GM19351 (cell line): ENCODE data around the gene COLQ.
"Not testable (repeated sequence)": the region's sequence is repeated elsewhere in the genome, so short reads cannot be mapped to it uniquely, and the experiment has no call there.

Experiments used
- ATAC-seq: cut with Tn5 transposase; IDR thresholded peaks from one replicate; pipeline ENCODE4 v1.9.1; 2021; ENCODE audit warnings: mild to moderate bottlenecking, moderate library complexity; ENCODE audit not compliant: unreplicated experiment

The COLQ gene

DNA sequence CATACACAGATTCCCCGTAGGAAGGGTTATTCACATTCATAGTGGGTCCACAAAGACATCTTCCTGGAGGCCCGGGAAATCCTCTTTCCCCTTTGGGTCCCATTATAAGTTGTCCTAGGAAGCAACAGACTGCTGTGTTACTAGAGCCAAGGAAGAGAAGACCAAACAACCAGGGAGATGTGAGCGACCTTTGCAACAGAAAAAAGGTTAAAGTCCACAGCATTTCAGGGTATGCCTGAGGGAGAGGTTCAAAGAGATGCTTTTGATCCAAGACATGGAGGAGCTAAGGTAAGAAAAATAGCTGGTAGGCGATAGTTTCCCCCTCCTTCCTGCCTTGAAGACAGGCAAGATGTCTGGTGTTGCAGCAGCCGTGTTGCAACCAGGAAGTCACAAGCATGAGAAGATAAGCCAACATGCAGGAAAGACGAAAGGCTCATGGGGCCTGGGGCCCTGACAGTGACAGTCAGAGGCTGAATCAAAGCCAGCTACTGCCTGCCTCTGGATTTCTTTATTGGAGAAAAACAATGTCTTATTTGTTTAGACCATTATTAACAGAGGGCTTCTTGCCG lies 63.2 kb downstream of the COLQ start:
- no peak for ATAC-seq

DNA sequence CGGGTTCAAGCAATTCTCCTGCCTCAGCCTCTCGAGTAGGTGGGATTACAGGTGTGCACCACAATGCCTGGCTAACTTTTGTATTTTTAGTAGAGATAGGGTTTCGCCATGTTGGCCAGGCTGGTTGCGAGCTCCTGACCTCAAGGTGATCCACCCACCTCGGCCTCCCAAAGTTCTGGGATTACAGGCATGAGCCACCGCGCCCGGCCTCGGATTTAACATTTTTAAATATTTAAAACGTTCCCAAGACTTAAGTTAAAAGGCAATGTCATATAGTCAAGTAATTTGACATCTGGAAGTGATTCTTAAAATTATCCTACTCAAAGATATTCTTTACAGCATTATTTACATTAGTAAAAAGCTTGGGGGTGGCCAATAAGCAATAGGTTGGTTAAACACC lies 64.6 kb downstream of the COLQ start:
- not testable (repeated sequence) for ATAC-seq

DNA sequence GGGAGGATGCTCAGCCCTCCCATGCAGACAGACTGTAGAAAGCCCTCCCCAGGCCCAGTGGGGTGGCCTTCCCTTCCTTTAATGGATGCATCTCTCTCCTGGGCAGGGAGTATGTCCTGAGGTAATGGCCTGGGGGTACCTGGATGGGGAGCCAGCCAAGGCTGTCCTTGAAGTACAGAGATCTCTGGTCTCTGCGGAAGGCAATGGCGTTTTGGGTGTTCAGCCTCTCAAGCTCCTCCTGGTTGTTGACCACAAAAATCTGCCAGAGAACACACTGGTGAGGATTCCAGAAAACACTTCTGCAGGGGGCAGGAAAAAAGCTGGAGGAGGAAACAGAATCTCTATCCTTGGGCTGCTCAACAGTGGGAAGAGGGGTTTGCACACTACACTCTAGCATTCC lies 65.2 kb downstream of the COLQ start:
- ATAC-seq: no peak

DNA sequence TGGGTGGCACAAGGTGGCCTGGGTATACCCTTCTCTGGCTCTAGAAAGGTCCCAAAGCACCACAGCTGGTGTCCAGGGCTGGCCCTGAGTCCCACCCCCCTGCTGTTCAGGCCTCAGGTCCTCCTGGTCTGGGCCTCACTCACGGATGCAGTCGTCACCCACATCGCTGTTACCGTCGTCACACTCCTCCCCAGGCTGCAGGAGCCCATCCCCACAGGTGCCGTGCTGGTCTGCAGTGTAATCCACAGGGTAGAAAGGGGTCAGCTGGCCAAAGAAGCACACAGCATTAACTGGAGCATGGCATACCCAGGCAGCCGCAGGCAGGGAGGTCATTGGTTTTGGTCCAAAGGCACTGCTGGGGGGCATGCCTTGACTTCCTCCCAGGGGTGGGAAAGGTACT lies 65.8 kb downstream of the COLQ start:
- no peak for ATAC-seq

DNA sequence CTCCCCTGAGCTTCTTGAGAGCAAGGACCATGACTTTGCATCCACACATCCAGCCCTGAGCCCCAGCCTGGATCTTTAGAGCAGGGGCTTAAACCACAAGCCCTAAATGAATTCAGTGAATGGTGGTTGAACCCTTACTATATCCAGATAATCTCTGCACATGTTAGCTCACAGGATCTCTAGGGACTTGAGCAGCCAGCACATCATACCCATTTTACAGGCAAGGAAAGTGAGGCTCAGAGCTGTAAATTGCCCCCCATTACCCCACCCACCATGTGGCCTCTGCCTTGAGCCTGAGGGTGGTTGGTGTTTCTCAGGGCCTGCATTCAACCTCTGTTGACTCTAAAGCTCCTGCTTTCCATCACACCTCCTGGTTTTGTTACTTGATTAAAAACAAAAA lies 66.5 kb downstream of the COLQ start:
- ATAC-seq: no peak

DNA sequence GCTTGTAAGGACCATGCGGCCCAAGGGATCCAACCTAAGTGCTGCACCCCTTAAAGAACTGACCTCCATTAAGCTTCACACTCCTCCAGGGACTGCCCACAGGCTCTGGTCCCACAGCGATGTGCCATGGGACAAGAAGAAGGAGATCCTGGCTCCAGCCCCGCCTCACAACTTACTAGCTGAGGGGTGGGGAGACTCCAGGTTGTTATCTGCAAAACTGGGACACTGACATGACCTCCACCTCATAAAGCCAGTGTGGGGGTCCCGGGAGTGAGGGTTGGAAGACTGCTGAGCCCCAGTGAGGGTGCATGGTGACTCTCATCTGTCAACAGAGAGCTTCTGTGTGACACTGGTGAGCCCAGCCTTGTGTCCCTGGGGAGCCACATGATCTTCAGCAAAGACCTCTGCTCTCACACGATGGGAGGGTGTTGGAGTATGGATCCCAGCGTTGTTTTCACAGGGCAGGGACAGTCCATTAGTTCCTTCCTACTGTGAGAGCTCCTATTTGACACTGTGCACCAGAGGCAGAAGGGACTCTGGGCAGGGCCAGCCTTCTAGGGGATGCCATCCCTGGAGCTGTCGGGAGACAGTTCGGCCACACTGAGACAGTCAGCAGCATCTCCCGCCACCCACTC lies 67.4 kb downstream of the COLQ start:
- ATAC-seq: no peak

DNA sequence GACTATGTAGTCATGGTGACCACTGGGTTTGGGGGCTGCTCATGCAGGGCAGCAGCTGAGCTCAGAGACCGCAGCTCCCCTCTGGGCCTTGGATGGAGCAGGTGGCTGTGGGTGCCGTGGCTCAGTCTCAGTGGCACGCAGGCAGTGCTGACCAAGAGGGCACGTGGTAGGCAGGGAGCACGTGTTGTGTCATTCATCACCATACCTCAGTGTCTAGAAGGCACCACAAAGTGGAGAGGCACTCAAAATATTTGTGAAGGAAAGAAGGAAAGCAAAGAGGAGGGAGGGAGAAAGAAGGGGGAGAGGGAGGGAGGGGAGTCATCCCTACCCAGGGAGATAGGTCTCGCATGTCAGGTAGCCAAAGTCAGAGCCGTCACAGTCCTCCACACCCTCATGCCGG lies 68.0 kb downstream of the COLQ start:
- no peak for ATAC-seq

DNA sequence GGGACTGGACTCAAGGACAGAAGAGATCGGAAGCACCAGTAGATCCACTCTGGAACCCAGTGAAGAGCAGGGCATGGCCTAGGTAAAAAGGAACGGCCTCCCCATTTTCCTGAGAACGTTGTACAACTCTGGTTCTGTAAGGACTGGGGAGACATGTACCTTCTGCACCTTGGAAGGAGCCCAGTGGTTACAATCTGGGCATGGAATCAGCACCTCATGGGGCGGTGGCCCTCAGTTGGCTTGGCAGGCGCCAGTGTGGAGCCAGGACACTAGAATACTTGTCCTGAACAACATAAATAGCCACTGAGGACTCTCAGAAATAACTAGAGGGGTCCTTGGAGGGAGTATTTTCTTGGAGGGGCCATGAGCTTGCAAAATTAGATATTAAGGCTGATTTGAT lies 68.5 kb downstream of the COLQ start:
- no peak for ATAC-seq

DNA sequence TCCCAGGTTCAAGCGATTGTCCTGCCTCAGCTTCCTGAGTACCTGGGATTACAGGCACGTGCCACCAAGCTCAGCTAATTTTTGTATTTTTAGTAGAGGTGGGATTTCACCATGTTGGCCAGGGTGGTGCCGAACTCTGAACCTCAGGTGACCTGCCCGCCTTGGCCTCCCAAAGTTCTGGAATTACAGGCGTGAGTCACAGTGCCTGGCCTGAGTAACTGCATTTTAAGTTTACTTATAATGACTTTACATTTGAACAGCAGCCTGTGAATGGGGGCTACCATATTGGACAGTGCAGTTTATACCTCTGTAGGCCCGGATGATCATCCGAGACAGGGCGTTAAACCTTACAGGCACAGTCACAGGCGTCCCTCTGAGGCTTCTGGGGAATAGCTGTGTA lies 69.3 kb downstream of the COLQ start:
- no peak for ATAC-seq

DNA sequence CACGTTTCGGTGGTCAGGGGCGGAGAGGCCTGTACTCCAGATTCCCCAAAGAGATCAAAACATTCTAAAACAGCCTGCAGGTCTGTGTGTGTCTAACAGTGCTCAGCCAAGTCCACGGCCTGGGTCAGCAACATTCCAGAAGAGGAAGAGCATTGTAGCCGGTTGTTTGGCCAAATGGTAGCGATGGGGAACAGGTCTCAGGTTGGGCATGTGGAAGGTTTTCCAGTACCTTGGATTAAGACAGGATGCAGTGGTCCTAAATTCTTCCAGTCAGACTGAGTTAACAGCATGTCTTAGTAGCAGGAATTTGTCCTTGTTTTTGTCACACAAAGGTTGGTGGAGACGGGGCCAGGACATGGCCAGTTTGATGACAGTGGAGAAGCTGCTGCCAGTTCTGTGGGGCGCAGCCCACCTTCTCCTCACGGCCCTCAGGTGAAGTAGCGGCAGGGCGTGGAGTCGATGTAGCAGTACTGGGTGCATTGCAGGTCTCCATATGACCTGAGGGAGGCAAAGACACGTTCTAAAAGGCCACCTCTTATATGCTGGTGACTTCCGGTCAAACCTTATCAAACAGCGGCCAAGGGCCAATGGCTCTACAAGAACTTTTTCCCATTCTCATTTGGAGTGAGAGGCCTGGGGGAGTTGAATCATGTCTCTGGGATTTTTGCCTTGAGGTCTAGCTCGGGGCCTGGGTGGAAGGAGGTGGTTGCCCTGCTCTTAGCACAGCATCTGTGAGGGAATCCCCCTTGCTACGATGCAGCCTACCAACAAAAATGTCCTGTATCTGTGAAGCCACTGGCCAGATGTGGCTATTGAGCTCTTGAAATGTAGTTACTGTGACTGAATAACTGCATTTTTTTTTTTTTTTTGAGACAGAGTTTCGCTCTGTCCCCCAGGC lies 70.0 kb downstream of the COLQ start:
- no peak for ATAC-seq

DNA sequence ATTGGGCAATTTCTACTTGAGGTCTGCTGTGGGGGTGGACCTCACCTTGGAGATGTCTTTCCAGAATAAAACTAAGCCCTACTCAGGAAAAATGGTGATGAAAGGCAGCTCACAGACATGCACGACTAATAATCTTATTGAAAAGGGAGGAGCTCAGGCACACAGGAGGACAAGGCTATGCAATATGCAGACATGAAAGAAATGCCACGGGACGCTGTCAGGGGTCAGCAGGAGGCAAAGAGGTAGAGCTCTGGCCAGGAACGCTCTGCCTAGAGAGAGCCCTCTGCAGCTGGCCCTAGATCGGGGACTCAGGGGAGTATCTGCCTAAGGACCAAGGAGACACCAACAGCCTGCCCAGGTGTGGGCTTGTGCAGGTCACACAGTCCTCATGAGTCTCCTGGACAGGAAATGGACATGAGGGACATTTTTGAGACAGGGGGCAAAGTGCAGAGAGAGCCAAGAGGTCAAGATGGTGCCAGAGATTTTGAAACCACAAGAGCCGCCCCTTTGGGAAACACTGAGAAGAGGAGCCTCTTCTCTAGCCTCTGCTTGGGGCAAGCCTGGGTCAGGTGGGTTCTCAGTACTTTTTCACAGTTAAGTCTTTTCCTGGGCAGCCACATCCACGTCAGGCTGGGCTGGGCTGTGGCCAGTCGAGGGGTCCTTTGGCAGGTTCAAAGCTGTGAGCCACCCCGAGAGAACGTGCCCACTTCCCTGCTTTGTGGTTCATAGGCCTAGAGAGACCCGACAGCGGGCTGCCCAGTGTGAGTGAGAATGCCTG lies 70.9 kb downstream of the COLQ start:
- no peak for ATAC-seq

DNA sequence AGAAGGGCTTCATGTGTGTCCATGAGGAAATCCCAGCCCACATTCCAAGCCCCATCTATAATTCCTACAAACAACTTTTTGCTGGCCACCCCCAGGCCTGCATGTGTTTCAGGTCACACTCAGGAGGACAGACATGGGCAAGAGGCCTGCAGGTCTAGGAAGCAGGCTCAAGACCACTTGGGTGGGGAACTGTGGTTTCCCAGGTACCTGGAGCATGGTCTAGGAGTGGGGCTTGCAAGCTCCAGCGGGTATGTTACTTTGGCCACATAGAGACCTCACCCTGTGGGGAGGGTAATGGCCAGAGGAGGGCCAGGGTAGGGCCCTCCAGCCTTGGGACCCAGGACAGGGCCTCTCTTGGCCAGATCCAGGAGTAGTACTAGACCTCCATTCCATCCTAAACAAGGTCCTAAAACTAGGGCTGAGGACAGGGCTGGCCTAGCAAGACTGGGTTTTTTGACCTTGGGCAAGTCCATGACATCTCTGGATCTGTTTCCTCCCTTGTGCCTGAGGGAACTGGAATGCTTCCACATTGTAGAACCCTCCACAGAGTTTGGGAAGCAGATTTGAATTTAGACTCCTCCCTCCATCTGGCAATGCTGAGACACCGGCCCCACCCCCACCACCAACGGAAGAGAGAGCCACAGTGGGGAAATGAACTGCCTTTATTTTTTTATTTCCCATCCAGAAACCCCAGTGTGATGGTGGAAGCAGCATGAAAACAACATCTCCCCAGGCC lies 71.8 kb downstream of the COLQ start:
- no peak for ATAC-seq

DNA sequence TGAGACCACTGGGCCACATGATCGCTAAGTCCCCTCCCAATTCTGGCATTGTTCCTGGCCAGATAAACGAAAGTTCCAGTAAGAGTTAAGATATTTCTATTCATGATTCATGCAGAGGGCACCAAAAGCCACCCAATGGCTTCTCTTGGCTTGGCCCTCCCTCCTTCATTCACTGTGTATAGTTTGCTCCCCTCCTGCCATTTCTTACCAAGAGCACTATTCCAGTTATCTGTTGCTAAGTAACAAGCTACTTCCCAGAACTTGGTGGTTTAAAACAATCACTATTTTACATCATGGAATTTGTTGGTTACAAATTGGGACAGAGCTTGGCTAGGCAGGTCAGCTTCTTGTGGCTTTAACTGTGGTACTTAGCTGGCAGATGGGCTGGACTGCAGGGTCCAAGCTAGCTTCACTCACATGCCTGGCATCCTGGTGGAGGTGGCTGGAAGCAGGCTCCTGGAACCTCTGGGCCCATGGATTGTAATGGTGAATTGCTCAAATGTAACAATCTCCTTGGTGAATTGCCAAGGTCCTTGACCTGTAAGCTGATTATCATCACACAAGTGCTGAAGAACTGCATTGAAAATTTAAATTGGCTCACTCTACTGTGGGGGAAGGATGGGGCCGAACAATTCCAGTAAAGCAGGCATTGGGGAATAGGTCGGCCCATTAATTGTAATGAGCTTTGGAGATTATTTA lies 77.5 kb downstream of the COLQ start:
- ATAC-seq: no peak

DNA sequence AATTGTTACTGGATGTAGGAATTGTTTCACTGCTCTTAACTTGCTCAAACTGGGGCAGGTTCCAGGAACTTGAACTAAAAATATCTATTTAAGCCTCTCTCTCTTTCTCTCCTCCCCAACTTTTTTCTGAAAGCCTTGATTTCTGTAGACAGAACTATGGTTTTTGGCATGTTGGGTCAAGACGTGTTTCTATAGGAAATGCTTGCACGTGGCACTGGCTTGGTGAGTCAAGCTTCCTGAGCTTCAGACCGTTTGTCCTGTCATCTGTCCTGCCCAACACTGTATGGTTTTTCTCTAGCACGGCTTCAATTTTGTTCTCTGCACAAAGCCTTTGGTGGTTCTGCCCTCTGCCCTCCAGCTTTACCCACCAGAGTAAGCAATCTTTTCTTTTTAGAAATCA lies 80.6 kb downstream of the COLQ start:
- ATAC-seq: no peak

DNA sequence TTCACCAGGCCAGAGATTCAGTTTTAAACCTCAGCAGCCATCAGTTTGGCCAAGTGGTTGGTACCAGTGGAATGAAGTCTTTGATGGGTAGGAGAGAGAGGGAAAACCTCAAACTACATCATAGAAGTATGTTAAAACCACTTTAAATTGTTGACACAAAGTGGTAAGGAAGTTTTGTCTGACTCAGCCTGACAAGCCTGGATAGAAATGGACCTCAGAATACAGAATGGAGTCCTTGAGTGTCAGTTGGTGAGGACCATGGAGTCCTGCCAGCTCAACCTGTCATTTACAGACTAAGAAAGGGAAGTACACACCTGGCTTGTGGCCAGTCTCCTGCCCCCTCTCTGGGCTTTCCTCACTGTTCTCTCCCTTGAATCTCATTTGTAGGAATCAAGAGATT lies 82.0 kb downstream of the COLQ start:
- no peak for ATAC-seq

DNA sequence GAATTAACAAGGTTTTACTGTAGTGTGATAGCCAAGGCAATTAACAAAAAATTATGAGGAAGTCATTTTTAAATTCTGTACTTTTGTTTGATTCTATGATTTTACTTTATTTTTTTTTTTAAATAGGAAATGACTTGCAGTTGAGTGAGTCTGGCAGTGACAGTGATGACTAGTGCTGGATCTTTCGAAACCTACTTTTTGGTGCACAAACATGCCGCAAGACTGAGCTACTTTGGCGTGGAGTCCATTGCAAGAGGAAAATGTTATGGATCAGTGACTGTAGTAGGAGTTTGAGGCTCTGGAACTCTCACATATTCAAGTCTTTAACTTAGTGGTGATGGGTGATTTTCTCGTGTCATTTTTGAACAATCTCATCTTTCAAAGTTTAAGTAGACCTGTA lies 82.5 kb downstream of the COLQ start:
- no peak for ATAC-seq

DNA sequence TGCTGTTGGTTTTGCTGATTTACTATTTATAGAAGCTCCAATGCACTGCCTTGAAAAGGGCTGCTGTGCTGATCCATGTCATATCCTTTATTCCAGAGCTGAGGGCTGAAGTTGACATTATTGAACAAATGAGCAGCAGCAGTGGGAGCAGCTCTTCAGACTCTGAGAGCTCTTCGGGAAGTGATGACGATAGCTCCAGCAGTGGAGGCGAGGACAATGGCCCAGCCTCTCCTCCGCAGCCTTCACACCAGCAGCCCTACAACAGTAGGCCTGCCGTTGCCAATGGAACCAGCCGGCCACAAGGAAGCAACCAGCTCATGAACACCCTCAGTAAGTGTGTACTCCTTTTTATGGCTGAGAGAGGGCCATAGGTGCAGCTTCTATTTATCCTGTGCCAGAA lies 85.3 kb downstream of the COLQ start:
- no peak for ATAC-seq

DNA sequence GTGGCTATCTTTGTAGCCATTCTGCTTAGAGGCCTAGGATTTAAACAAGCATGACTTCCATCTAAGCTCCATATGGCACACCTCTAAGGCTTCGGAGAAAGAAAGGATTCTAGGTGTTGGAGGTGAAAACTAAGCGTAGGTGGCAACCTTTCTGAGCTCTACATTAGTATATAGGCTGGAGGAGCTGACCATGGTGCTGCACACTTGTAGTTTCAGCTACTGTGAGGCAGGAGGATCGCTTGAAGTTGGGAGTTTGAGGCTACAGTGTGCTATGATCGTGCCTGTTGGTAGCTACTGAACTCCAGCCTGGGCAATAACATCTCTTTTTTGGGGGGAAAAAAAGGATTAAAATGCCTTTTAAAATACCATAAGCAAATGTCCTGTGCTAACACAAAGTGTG lies 86.8 kb downstream of the COLQ start:
- ATAC-seq: no peak

DNA sequence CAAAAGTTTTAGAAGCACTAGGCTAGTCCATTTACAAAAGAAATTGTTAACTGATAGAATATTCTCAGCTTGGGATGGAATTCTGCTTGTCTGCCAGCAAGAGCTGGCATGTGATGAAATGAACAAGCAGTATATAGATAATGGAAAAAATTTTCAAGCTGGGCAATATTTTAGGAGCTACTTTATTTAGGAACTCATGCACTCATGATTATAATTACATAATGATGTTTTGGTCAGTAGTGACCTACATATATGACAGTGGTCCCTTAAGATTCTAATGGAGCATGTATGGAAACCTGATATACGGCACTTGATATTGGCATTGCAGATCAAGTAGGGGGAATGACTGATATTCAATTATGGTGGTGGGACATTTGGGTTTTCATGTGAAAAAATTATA lies 88.0 kb downstream of the COLQ start:
- no peak for ATAC-seq

DNA sequence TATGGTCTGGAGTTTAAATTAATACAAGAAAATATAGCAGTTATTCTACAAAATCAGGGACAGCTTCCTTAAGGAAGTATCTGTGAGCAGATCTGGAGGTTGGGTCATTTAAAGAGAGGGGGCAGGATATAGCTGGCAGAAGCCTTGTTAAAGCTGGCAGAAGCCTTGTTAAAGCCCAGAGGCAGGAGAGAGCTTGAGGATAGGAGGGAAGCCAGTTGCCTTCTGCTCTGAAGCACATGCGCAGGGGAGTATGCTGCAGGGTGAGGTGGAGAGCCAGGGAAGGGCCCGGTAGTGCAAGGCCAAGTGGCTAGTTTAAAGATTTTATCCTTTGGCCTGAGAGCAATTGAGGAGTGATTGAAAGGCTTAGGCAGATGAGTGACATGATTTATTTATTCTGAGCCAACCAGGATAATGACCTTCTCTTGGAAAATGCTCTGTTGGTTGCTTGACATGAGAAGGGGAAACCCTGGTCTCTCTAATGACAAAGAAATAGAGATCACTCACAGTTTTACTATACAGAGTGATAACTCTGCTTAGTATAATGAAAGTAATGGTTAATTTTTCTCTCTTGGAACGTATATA lies 90.2 kb downstream of the COLQ start:
- ATAC-seq: no peak
